GM23338 (cell line): ENCODE results near the gene LMBR1L.
"Not testable (repeated sequence)": the region's sequence is repeated elsewhere in the genome, so short reads cannot be mapped to it uniquely, and the experiment has no call there.

ENCODE experiments used
- EZH2 ChIP-seq: fragments of 200-600 bp; sonication (generic); IDR thresholded peaks from one replicate; pipeline ENCODE4 v1.8.0; 2017; ENCODE audit warnings: antibody characterized with exemption, mild to moderate bottlenecking, low read depth; ENCODE audit not compliant: unreplicated experiment
- EZH2phosphoT487 ChIP-seq: fragments of 200-600 bp; sonication (generic); IDR thresholded peaks from one replicate; pipeline ENCODE4 v1.8.1; 2018; ENCODE audit warnings: antibody characterized with exemption; ENCODE audit not compliant: unreplicated experiment
- JUNB ChIP-seq: IDR thresholded peaks from one replicate; pipeline ENCODE4 v1.6.1; 2016; ENCODE audit warnings: antibody characterized with exemption; ENCODE audit not compliant: unreplicated experiment
- POLR2AphosphoS5 ChIP-seq: IDR thresholded peaks from 2 replicates; pipeline ENCODE4 v1.6.1; 2016; ENCODE audit warnings: antibody characterized with exemption, low read depth
- STAT1 ChIP-seq: IDR thresholded peaks from one replicate; pipeline ENCODE4 v1.6.1; 2016; ENCODE audit warnings: antibody characterized with exemption; ENCODE audit not compliant: unreplicated experiment
- ZNF114 ChIP-seq: fragments of 250-450 bp; sonication (Bioruptor Pico); IDR thresholded peaks from 2 replicates; pipeline ENCODE4 v1.5.0; 2020; ENCODE audit warnings: mild to moderate bottlenecking, moderate library complexity
- TF ChIP-seq, protein P1 (sequence below), 2 experiments: fragments of 200-600 bp in 1 of 2; sonication (generic) in 1 of 2; conservative IDR thresholded peaks; 2 replicates each; pipeline versions ENCODE4 v1.5.1 to v1.6.1; 2016 to 2017; ENCODE audit warnings: antibody characterized with exemption in 2 of 2, low read depth in 2 of 2, mild to moderate bottlenecking in 2 of 2, moderate library complexity in 1 of 2
- TF ChIP-seq, protein P2 (sequence below): IDR thresholded peaks from one replicate; pipeline ENCODE4 v1.6.1; 2018; ENCODE audit warnings: antibody characterized with exemption; ENCODE audit not compliant: unreplicated experiment
- TF ChIP-seq, protein P3 (sequence below): IDR thresholded peaks from 2 replicates; pipeline ENCODE4 v1.6.1; 2016; ENCODE audit warnings: antibody characterized with exemption

DNA sequence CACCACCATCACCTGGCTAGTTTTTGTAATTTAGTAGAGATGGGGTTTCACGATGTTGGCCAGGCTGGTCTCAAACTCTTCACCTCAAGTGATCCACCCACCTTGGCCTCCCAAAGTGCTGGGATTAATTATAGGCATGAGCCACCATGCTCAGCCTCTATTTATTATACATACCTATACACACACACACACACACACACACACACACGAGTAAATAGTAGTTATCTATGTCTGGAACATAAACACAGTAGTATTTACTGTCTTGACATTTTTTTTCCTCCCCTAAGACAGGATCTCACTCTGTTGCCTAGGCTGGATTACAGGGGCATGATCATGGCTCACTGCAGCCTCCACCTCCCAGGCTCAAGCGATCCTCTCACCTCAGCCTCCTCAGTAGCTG is 26.4 kb upstream of the LMBR1L start:
- TF ChIP-seq, protein P1, sequence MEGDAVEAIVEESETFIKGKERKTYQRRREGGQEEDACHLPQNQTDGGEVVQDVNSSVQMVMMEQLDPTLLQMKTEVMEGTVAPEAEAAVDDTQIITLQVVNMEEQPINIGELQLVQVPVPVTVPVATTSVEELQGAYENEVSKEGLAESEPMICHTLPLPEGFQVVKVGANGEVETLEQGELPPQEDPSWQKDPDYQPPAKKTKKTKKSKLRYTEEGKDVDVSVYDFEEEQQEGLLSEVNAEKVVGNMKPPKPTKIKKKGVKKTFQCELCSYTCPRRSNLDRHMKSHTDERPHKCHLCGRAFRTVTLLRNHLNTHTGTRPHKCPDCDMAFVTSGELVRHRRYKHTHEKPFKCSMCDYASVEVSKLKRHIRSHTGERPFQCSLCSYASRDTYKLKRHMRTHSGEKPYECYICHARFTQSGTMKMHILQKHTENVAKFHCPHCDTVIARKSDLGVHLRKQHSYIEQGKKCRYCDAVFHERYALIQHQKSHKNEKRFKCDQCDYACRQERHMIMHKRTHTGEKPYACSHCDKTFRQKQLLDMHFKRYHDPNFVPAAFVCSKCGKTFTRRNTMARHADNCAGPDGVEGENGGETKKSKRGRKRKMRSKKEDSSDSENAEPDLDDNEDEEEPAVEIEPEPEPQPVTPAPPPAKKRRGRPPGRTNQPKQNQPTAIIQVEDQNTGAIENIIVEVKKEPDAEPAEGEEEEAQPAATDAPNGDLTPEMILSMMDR (conservative IDR thresholded peaks at IDR 0.05; ENCODE audit: low read depth in 2 of 2): not testable (repeated sequence)
- TF ChIP-seq EZH2, ZNF114, POLR2AphosphoS5, EZH2phosphoT487, JUNB, STAT1: not testable (repeated sequence)
- TF ChIP-seq, protein P2, sequence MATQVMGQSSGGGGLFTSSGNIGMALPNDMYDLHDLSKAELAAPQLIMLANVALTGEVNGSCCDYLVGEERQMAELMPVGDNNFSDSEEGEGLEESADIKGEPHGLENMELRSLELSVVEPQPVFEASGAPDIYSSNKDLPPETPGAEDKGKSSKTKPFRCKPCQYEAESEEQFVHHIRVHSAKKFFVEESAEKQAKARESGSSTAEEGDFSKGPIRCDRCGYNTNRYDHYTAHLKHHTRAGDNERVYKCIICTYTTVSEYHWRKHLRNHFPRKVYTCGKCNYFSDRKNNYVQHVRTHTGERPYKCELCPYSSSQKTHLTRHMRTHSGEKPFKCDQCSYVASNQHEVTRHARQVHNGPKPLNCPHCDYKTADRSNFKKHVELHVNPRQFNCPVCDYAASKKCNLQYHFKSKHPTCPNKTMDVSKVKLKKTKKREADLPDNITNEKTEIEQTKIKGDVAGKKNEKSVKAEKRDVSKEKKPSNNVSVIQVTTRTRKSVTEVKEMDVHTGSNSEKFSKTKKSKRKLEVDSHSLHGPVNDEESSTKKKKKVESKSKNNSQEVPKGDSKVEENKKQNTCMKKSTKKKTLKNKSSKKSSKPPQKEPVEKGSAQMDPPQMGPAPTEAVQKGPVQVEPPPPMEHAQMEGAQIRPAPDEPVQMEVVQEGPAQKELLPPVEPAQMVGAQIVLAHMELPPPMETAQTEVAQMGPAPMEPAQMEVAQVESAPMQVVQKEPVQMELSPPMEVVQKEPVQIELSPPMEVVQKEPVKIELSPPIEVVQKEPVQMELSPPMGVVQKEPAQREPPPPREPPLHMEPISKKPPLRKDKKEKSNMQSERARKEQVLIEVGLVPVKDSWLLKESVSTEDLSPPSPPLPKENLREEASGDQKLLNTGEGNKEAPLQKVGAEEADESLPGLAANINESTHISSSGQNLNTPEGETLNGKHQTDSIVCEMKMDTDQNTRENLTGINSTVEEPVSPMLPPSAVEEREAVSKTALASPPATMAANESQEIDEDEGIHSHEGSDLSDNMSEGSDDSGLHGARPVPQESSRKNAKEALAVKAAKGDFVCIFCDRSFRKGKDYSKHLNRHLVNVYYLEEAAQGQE: not testable (repeated sequence)
- TF ChIP-seq, protein P3, sequence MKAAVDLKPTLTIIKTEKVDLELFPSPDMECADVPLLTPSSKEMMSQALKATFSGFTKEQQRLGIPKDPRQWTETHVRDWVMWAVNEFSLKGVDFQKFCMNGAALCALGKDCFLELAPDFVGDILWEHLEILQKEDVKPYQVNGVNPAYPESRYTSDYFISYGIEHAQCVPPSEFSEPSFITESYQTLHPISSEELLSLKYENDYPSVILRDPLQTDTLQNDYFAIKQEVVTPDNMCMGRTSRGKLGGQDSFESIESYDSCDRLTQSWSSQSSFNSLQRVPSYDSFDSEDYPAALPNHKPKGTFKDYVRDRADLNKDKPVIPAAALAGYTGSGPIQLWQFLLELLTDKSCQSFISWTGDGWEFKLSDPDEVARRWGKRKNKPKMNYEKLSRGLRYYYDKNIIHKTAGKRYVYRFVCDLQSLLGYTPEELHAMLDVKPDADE: not testable (repeated sequence)
